Glutamatergic neuron (in vitro differentiated cells): ENCODE data around the gene GRIK3. TPM values are rescaled to one million over a fixed set of nuclear protein-coding genes. Genes with fewer than 3 reads are reported as not detected.

Source experiments
- DNase-seq: peaks from one replicate; pipeline ENCODE4 v3.0.0; 2022
- H3K27ac Mint-ChIP-seq: one replicate; pipeline ENCODE4 v1.8.0; 2020; ENCODE audit warnings: mild to moderate bottlenecking, mixed read lengths, inconsistent platforms; ENCODE audit not compliant: unreplicated experiment
- H3K27me3 Mint-ChIP-seq: one replicate; pipeline ENCODE4 v1.8.0; 2020; ENCODE audit warnings: mild to moderate bottlenecking, moderate library complexity, mixed read lengths, inconsistent platforms; ENCODE audit not compliant: unreplicated experiment
- H3K36me3 Mint-ChIP-seq: one replicate; pipeline ENCODE4 v1.8.0; 2020; ENCODE audit warnings: mild to moderate bottlenecking, mixed read lengths, inconsistent platforms; ENCODE audit not compliant: unreplicated experiment
- H3K4me1 Mint-ChIP-seq: one replicate; pipeline ENCODE4 v1.8.0; 2020; ENCODE audit warnings: mild to moderate bottlenecking, low read depth, mixed read lengths, inconsistent platforms; ENCODE audit not compliant: unreplicated experiment
- H3K4me3 Mint-ChIP-seq: one replicate; pipeline ENCODE4 v1.8.0; 2020; ENCODE audit warnings: mild to moderate bottlenecking, mixed read lengths, inconsistent platforms; ENCODE audit not compliant: unreplicated experiment
- H3K9me3 Mint-ChIP-seq: one replicate; pipeline ENCODE4 v1.8.0; 2020; ENCODE audit warnings: mild to moderate bottlenecking, moderate library complexity, mixed read lengths, inconsistent platforms; ENCODE audit not compliant: unreplicated experiment
- CTCF ChIP-seq: fragments of 200-600 bp; sonication (generic); IDR thresholded peaks from one replicate; pipeline ENCODE4 v1.5.0; 2021; ENCODE audit not compliant: partially characterized antibody, unreplicated experiment
- total RNA-seq: library from RNA; stranded (reverse); fragmentation: NEBNext Ultra II Directional; extraction: Animal tissue kit (Norgen Biotek cat#: 25700); gene quantifications from one replicate; pipeline ENCODE4 v1.2.1, GENCODE V29; 2021; ENCODE audit not compliant: unreplicated experiment

GRIK3 gene
- total RNA-seq, 1 donor from 2014 or later, result 60.1 TPM

- no peak for TF ChIP-seq CTCF
- Mint-ChIP-seq H3K27ac (no peak overlapping the region), H3K9me3 (peaks cover 7% of the 10 kb centered on the region), H3K36me3 (no peaks in the 10 kb centered on the region), H3K4me1 (peaks cover 13% of the 10 kb centered on the region), H3K4me3 (no peak overlapping the region), H3K27me3 (peaks cover 1% of the 10 kb centered on the region)
- DNase-seq, result no peak
Measured at GRCh38 chr1:36772647-36773495, 261.4 kb downstream of the GRIK3 start.

- Mint-ChIP-seq H3K9me3 (peaks cover 8% of the 10 kb centered on the region), H3K27ac (no peak overlapping the region), H3K4me3 (no peak overlapping the region), H3K36me3 (no peaks in the 10 kb centered on the region), H3K27me3 (peaks cover 1% of the 10 kb centered on the region), H3K4me1 (peaks cover 13% of the 10 kb centered on the region)
- DNase-seq, result no peak
- TF ChIP-seq CTCF, result no peak
Measured at GRCh38 chr1:36771660-36772284, 262.5 kb downstream of the GRIK3 start.

GRCh38 chr1:36771240-36771639 lies 263.1 kb downstream of the GRIK3 start:
- H3K9me3 Mint-ChIP-seq, result peaks cover 8% of the 10 kb centered on the region
- no peak for DNase-seq
- H3K27me3 Mint-ChIP-seq, result peaks cover 1% of the 10 kb centered on the region
- no peak for TF ChIP-seq CTCF
- no peak overlapping the region for H3K4me3 Mint-ChIP-seq
- H3K36me3 Mint-ChIP-seq, result no peaks in the 10 kb centered on the region
- H3K4me1 Mint-ChIP-seq, result peaks cover 13% of the 10 kb centered on the region
- H3K27ac Mint-ChIP-seq, result no peak overlapping the region

- Mint-ChIP-seq H3K4me1 (peaks cover 8% of the 10 kb centered on the region), H3K36me3 (no peaks in the 10 kb centered on the region), H3K27ac (no peak overlapping the region), H3K9me3 (peaks cover 9% of the 10 kb centered on the region), H3K27me3 (no peaks in the 10 kb centered on the region), H3K4me3 (no peak overlapping the region)
- TF ChIP-seq CTCF, result no peak
- DNase-seq, result no peak
Measured at GRCh38 chr1:36769886-36770830, 264.2 kb downstream of the GRIK3 start.
